ENCODE data around the gene ITGA8. TPM values are rescaled to one million over a fixed set of nuclear protein-coding genes. Genes with fewer than 3 reads are reported as not detected.
A peak's percentile ranks its signal among the peaks of the same experiment; 100 is the strongest.

ITGA8 gene
- total and polyA plus RNA-seq, 10 donors, result 1.7 to 60.3 (median 32.9) TPM

DNA sequence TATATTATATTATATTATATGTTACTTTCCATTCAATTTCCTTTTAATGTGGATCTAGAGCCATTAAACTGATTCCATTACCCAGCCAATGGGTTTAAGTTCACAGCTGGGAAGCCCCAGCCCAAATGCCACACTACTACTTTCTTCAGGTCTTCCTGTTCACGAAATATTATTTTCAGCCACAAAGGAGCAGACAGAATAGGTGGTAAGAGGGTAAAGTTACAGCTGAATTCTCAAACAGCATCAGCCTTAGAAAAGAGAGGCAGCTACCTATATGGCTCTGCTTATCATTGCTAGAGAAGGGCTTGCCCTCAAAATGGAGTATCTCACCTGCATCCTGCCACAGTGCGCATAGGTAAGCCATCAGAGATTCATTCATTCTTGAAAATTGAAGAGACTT, 128.3 kb downstream of the ITGA8 start:
- intact Hi-C loops (cut with DNase I; ENCODE audit: low total_unique reads), result no loop called here
- 84 to 93% (median 89%) methylated on average over 2 of the region's 2 CpGs for WGBS, 5 donors

DNA sequence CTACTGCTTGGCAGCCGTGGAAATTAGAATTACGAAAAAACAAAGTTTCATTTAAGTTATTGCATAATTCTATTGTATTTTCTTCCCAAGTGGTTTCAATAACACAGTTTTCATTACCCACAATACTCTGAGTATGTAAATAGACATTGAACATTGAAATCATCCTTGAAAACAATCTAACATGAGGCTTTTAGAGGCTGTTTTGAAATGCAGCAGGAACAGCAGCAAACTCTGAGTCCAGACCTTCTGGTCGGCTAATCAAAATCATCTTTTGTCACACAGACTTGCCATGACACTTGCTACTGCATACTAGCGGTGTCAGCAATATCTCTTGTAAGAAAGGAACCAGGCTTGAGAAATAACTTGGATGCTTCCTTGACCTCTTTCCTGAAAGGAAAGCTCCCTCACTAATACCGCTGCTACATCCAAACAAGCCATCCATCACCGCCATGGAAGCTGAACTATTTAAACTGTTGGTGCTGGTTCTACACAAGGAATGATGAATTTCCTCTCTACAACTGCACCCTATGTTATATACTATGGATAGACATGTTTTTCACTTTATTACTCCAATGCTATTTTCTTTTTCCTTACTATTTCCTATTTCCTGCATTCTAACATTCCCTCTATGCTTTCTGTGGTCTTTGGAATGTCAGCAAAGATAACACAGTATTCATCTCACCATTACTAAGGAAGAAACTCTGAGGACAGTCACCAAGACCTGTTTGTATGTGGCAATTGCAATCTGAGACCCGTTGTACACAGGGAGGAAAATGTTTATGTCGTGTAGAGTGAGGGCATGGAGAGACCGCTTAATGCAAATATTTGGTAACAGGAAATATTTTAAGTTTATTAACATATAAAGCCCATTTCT, 130.8 kb downstream of the ITGA8 start:
- intact Hi-C loops (cut with DNase I; ENCODE audit: low total_unique reads), result no loop called here
- H3K4me1 ChIP-seq, result peaks cover 0 to 8% (median 7%) of the 10 kb centered on the region in 6 donors
- TF ChIP-seq POLR2A (IDR thresholded peaks at IDR 0.05) (no peak), POLR2AphosphoS5 (IDR thresholded peaks at IDR 0.05) (peak in 1 of 3 donors; percentile 29)
- TF ChIP-seq, protein P1, sequence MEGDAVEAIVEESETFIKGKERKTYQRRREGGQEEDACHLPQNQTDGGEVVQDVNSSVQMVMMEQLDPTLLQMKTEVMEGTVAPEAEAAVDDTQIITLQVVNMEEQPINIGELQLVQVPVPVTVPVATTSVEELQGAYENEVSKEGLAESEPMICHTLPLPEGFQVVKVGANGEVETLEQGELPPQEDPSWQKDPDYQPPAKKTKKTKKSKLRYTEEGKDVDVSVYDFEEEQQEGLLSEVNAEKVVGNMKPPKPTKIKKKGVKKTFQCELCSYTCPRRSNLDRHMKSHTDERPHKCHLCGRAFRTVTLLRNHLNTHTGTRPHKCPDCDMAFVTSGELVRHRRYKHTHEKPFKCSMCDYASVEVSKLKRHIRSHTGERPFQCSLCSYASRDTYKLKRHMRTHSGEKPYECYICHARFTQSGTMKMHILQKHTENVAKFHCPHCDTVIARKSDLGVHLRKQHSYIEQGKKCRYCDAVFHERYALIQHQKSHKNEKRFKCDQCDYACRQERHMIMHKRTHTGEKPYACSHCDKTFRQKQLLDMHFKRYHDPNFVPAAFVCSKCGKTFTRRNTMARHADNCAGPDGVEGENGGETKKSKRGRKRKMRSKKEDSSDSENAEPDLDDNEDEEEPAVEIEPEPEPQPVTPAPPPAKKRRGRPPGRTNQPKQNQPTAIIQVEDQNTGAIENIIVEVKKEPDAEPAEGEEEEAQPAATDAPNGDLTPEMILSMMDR (IDR thresholded peaks at IDR 0.05 in 8 of 11, conservative IDR thresholded peaks at IDR 0.05 in 3 of 11), result no peak
- peaks cover 0 to 6% (median 0%) of the 10 kb centered on the region in 8 donors for H3K9me3 ChIP-seq
- 49 to 69% (median 58%) methylated on average over 9 of the region's 9 CpGs for WGBS, 5 donors
- H3K27ac ChIP-seq, result peak overlapping the region in 7 of 8 donors; percentile 0 to 66 (median 30)
- no peak for DNase-seq
- H3K36me3 ChIP-seq, result no peaks in the 10 kb centered on the region
- H3K27me3 ChIP-seq (replicated peaks in 1 of 7), result no peaks in the 10 kb centered on the region
- H3K4me3 ChIP-seq, result no peak overlapping the region

More for the DNA sequence above, 128.3 kb downstream of the ITGA8 start:
- Histone ChIP-seq H3K27ac (no peak overlapping the region), H3K27me3 (replicated peaks in 1 of 7) (no peaks in the 10 kb centered on the region), H3K36me3 (no peaks in the 10 kb centered on the region), H3K9me3 (peaks cover 0 to 6% (median 0%) of the 10 kb centered on the region in 8 donors), H3K4me3 (no peak overlapping the region), H3K4me1 (peaks cover 0 to 4% (median 0%) of the 10 kb centered on the region in 6 donors)
- DNase-seq, result no peak
- TF ChIP-seq POLR2A (IDR thresholded peaks at IDR 0.05) (no peak), POLR2AphosphoS5 (IDR thresholded peaks at IDR 0.05) (no peak)
- TF ChIP-seq, protein P1 (IDR thresholded peaks at IDR 0.05 in 8 of 11, conservative IDR thresholded peaks at IDR 0.05 in 3 of 11), result no peak

DNA sequence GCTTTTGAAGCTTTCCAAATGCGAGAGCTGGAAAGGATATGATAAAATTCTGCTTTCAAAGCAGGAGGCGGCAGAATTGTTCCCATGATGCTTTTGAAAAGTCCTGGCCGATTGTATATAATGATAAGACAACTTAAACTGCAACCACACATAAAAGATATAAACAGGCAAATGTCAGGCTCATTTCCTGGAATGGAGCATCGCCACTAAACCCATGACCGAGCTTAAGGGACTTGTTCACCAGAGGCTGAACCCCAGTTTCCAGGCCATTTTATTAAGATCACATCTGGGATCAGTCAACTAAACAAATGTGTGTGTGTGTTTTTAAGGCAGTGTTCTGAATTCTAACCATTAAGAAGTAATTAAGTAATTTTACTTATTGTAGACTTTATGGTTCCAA, 131.6 kb downstream of the ITGA8 start:
- 50 to 81% (median 78%) methylated on average over 5 of the region's 5 CpGs for WGBS, 5 donors
- Histone ChIP-seq H3K4me1 (peaks cover 0 to 8% (median 7%) of the 10 kb centered on the region in 6 donors), H3K27me3 (replicated peaks in 1 of 7) (no peaks in the 10 kb centered on the region), H3K27ac (peak overlapping the region in 7 of 8 donors; percentile 0 to 66 (median 30)), H3K36me3 (no peaks in the 10 kb centered on the region), H3K9me3 (peaks cover 0 to 6% (median 0%) of the 10 kb centered on the region in 8 donors), H3K4me3 (no peak overlapping the region)
- intact Hi-C loops (cut with DNase I; ENCODE audit: low total_unique reads), result no loop called here
- no peak for DNase-seq
- TF ChIP-seq POLR2AphosphoS5 (IDR thresholded peaks at IDR 0.05) (no peak), POLR2A (IDR thresholded peaks at IDR 0.05) (no peak)
- TF ChIP-seq, protein P1 (IDR thresholded peaks at IDR 0.05 in 8 of 11, conservative IDR thresholded peaks at IDR 0.05 in 3 of 11), result peak in 1 of 11 experiments; percentile 7

DNA sequence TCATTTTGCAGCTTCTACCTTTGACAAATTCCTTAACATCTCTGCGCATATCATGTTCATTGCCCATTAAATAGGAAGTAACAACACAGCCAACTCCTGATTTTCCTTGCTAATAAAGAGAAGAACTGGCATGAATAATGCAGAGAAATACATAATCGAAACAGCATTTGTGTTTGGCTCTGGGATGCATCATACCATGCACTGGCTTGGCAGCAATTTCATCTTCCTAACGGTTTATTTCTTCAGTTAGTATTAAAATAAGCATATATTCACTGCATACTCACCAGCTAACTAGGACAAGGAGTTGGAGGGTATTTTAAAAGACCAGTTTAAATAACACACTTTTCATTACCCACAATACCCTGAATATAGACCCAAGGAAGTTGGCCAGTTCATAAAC, 132.5 kb downstream of the ITGA8 start:
- H3K36me3 ChIP-seq, result no peaks in the 10 kb centered on the region
- TF ChIP-seq, protein P1 (IDR thresholded peaks at IDR 0.05 in 8 of 11, conservative IDR thresholded peaks at IDR 0.05 in 3 of 11), result no peak
- TF ChIP-seq POLR2AphosphoS5 (IDR thresholded peaks at IDR 0.05) (no peak), POLR2A (IDR thresholded peaks at IDR 0.05) (no peak)

More for the DNA sequence above, 132.5 kb downstream of the ITGA8 start:
- intact Hi-C loops (cut with DNase I; ENCODE audit: low total_unique reads), result no loop called here
- no peak overlapping the region for H3K4me3 ChIP-seq
- H3K9me3 ChIP-seq, result peaks cover 0 to 13% (median 0%) of the 10 kb centered on the region in 8 donors
- WGBS, 5 donors, result 81 to 94% (median 84%) methylated on average over 3 of the region's 3 CpGs
- DNase-seq, result no peak
- H3K27me3 ChIP-seq (replicated peaks in 1 of 7), result no peaks in the 10 kb centered on the region
- H3K4me1 ChIP-seq, result peaks cover 0 to 8% (median 7%) of the 10 kb centered on the region in 6 donors
- H3K27ac ChIP-seq, result peak overlapping the region in 1 of 8 donors; percentile 66

Data from spleen (tissue), 11 donors.